Stimulated activated effector memory CD8-positive, alpha-beta T cell treated with anti-CD3 and anti-CD28 coated beads, Interleukin-12 subunit alpha, Interleukin-12 subunit beta, amount 100 ng/mL, for 72 hours (primary cell): ENCODE results near the gene LCN10.
"Not testable (repeated sequence)": the region's sequence is repeated elsewhere in the genome, so short reads cannot be mapped to it uniquely, and the experiment has no call there.

ENCODE experiments used
- ATAC-seq: fragments of 150-1000 bp; cut with Tn5 transposase; 2 replicates; pipeline ENCODE4 v1.10.0; 2021
- DNase-seq, 2 donors: peaks; one replicate each; pipeline ENCODE4 v3.0.0; 2021 to 2022; ENCODE audit warnings: low spot score in 2 of 2
- H3K27ac Mint-ChIP-seq: one replicate; pipeline ENCODE4 v1.8.0; 2022; ENCODE audit warnings: mild to moderate bottlenecking, mixed read lengths
- H3K36me3 Mint-ChIP-seq: one replicate; pipeline ENCODE4 v1.8.0; 2022; ENCODE audit warnings: mild to moderate bottlenecking, mixed read lengths
- H3K4me1 Mint-ChIP-seq: one replicate; pipeline ENCODE4 v1.8.0; 2022; ENCODE audit warnings: mixed read lengths
- H3K4me3 Mint-ChIP-seq: one replicate; pipeline ENCODE4 v1.8.0; 2022; ENCODE audit warnings: mild to moderate bottlenecking, mixed read lengths
- H3K9me3 Mint-ChIP-seq: one replicate; pipeline ENCODE4 v1.8.0; 2022; ENCODE audit warnings: mixed read lengths

LCN10 gene

DNA sequence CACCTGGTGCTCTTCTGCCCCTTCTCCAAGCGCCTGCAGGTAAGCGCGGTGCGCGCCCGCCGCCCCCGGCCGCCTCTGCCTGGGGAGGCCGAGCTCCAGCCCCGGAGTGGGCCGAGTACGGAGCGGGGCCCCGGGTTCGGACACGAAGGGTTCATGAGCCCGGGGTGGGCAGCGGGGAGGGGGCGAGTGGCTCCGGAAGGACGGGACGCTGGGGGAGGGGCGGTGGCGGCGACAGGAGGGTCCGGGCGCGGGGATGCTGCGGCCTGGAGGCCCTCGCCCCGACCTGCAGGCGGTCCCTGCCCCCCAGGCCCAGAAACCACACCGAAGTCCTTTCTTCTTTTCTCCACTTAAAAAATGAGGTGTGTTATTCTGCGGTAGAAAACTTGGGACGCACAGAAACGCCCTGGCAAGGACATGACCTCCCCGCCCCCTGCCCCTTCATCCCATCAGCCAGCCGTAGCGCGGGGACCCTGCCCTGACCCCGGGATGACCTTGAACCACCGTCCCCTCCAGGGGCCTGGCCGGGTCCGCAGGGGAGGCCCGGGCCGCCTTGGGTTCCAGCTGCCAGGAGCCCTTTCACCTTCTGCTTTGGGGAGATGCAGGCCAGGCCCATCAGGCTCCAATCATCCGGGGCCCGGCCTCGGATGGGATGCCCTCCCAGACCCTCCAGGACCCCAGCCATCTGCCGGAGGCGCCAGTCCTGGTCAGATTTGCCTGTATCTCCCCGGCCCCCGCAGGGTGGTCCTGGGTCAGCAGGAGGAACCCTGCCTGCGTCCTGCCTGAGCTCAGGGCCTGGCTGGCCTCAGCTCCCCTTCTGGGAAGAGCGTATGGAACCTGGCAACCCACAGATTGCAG is 29.8 kb downstream of the LCN10 start:
- Mint-ChIP-seq H3K4me1 (peaks cover 5% of the 10 kb centered on the region), H3K4me3 (no peak overlapping the region), H3K27ac (no peak overlapping the region), H3K36me3 (no peaks in the 10 kb centered on the region), H3K9me3 (no peaks in the 10 kb centered on the region)
- no peak for ATAC-seq
- no peak for DNase-seq

DNA sequence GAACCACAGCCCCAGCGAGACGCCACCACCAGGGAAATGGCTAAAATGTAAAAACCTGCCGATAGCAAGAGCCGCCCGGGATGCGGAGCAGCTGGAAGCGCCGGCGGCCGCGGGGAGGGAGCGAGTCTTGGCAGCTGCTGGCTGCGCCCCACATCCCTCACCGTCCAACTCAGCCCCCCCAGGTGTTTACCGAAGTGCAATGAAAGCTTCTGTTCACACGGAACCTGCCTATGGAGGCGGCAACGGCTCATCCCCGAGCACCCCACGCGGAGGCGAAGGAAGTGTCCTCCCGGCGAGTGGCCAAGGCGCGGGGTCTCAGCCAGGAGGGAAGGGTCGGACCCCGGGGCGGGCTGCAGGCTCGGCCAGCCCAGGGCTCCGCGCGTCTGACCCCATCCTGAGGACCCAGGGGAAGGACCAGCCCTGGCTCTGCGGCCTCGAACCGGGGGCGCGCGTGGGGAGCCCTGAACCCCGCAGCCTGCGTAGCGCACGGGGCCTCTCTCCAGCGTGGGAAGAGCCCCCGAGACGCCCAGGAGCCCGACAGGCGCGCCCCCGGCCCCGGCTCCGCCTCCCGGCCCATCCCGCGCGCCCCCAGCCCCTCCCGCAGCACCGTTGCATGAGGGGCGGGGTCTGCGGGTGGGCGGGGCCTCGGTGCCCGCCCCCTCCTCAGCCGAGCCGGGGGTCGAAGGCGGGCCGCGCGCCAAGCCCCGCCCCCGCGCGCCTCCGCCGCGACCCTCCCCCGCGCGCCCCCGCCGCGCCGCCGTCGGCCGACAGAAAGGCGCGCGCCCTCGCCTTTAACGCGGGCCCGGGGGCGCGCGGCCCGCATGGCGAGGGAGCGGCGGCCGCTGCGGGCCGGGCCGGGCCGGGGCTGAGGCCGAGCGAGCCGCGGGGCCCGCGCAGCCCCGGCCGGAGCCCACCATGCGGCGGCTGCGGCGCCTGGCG is 30.7 kb downstream of the LCN10 start, which contains the start of gene DIPK1B:
Gene DIPK1B (plus strand): TSS at position 822 of the 939 bp plus-strand sequence. CDS start 94 bp downstream, at position 916.
- H3K36me3 Mint-ChIP-seq = no peaks in the 10 kb centered on the region
- no peak for ATAC-seq
- no peak within 1 kb of the TSS for H3K27ac Mint-ChIP-seq
- no peak for DNase-seq
- no peaks in the 10 kb centered on the region for H3K9me3 Mint-ChIP-seq
- H3K4me1 Mint-ChIP-seq = peaks cover 5% of the 10 kb centered on the region
- H3K4me3 Mint-ChIP-seq = peak within 1 kb of the TSS; percentile 60

- not testable (repeated sequence) for ATAC-seq, H3K9me3 Mint-ChIP-seq, H3K27ac Mint-ChIP-seq, H3K4me1 Mint-ChIP-seq, DNase-seq, H3K36me3 Mint-ChIP-seq
- peak overlapping the region; percentile 60 for H3K4me3 Mint-ChIP-seq
These were observed 31.5 kb downstream of the LCN10 start for GRCh38 chr9:136711219-136711648.

DNA sequence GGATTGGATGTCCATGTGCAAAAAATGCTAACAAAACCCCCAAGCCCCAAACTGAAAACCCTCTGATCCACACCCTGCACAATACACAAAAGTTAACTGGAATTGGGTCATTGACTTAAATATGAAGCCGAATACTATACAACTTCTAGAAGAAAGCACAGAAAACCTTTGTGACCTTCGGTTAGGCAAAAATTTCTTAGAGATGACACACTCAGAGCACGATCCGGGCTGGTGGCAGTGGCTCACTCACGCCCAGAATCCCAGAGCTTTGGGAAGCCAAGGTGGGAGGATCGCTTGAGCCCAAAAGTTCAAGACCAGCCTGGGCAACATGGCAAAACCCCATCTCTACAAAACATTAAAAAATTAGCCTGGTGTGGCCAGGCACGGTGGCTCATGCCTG is 32.2 kb downstream of the LCN10 start:
- Mint-ChIP-seq H3K4me1 (peaks cover 5% of the 10 kb centered on the region), H3K9me3 (no peaks in the 10 kb centered on the region), H3K4me3 (peak overlapping the region; percentile 60), H3K36me3 (no peaks in the 10 kb centered on the region), H3K27ac (no peak overlapping the region)
- ATAC-seq (no peak), DNase-seq (no peak)

GRCh38 chr9:136709454-136710109 is 33.2 kb downstream of the LCN10 start:
- no peak overlapping the region for H3K27ac Mint-ChIP-seq
- DNase-seq = no peak
- H3K4me3 Mint-ChIP-seq = no peak overlapping the region
- no peaks in the 10 kb centered on the region for H3K36me3 Mint-ChIP-seq
- ATAC-seq = no peak
- H3K9me3 Mint-ChIP-seq = no peaks in the 10 kb centered on the region
- peaks cover 5% of the 10 kb centered on the region for H3K4me1 Mint-ChIP-seq

GRCh38 chr9:136707849-136708517 is 34.8 kb downstream of the LCN10 start:
- DNase-seq = no peak
- Mint-ChIP-seq H3K4me3 (no peak overlapping the region), H3K27ac (no peak overlapping the region), H3K9me3 (no peaks in the 10 kb centered on the region), H3K36me3 (no peaks in the 10 kb centered on the region), H3K4me1 (peaks cover 5% of the 10 kb centered on the region)
- no peak for ATAC-seq

DNA sequence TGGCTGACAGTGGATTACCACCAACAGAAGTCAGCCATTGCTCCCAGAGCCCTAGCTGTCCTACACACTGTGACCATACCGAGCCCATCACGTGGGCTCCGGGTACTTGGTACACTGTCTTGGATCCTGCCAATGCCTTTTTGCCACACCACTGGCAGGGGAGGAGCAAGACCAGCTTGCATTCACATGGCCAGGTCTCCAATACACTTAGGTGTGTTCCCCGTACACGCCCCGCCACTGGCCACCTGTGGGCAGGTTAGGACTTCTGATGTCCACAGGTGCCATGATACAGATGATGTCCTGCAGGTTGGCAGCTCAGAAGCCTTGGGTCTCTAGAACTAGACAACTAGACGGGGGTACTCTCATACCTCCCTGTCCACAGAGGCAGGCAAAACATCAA is 35.7 kb downstream of the LCN10 start:
- no peak for DNase-seq
- no peak overlapping the region for H3K4me3 Mint-ChIP-seq
- no peaks in the 10 kb centered on the region for H3K9me3 Mint-ChIP-seq

DNA sequence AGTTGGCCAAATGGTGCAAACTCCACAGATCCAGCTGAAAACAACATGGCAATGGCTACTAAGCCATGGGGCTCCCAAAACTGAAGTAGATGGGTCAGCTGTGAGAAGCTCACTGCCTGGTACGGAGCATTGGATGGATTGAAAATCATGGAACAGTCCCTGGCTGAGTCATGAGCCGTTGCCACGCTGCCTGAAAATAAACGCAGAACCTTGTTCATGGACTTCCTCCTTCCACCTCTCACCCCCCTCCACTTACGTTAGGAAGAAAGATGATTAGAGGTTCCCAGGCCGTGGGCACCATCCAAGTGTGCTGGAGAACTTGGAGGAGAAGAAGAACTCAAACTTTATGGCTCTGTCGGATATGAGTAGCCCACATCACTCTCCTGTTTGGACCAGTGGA is 37.2 kb downstream of the LCN10 start:
- Mint-ChIP-seq H3K27ac (no peak overlapping the region), H3K9me3 (no peaks in the 10 kb centered on the region), H3K4me3 (no peak overlapping the region), H3K36me3 (no peaks in the 10 kb centered on the region), H3K4me1 (peaks cover 15% of the 10 kb centered on the region)
- DNase-seq (no peak), ATAC-seq (no peak)

More for the DNA sequence above, 35.7 kb downstream of the LCN10 start:
- no peak for ATAC-seq
- Mint-ChIP-seq H3K27ac (no peak overlapping the region), H3K4me1 (peaks cover 6% of the 10 kb centered on the region), H3K36me3 (no peaks in the 10 kb centered on the region)

DNA sequence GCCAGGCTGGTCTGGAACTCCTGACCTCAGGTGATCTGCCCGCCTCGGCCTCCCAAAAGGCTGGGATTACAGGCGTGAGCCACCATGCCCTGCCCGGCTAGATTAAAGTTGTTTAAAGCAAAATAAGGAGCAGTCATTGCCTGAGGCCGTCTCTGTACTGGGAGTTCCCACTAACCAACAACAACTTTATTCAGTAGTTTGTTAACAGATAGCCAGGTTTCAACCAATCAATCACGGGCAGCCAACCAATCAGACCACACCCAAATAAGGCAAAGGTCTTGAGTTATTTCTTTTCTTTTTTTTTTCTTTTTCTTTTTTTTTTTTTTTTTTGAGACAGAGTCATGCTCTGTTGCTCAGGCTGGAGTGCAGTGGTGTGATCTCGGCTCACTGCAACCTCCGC is 38.0 kb downstream of the LCN10 start:
- not testable (repeated sequence) for H3K9me3 Mint-ChIP-seq, H3K27ac Mint-ChIP-seq

GRCh38 chr9:136703276-136703860 is 39.4 kb downstream of the LCN10 start:
- DNase-seq = no peak
- peaks cover 21% of the 10 kb centered on the region for H3K4me1 Mint-ChIP-seq
- no peak for ATAC-seq
- H3K4me3 Mint-ChIP-seq = no peak overlapping the region
- no peaks in the 10 kb centered on the region for H3K9me3 Mint-ChIP-seq
- H3K36me3 Mint-ChIP-seq = no peaks in the 10 kb centered on the region
- H3K27ac Mint-ChIP-seq = no peak overlapping the region

More for the DNA sequence above, 38.0 kb downstream of the LCN10 start:
- not testable (repeated sequence) for DNase-seq, H3K36me3 Mint-ChIP-seq, ATAC-seq, H3K4me3 Mint-ChIP-seq
- peaks cover 21% of the 10 kb centered on the region for H3K4me1 Mint-ChIP-seq

DNA sequence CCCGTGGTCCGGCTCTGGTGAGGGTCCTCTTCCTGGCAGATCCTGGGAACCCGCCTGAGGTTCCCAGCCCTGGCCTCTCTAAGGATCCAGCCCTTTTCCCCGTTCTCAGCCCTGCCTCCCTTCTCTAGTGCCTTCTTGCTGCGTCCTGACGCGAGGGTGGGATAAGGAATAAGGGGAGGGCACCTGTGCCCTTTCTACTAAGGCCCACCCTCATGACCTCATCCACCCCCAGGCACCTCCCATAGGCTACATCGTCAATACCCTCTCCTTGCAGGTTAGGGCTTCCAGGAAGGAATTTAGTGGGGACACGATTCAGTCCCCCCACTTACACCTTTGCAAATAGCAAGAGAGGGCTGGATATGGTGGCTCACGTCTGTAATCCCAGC is 41.1 kb downstream of the LCN10 start:
- ATAC-seq (no peak), DNase-seq (no peak)
- Mint-ChIP-seq H3K4me3 (peak overlapping the region; percentile 72), H3K4me1 (peaks cover 31% of the 10 kb centered on the region), H3K9me3 (no peaks in the 10 kb centered on the region), H3K27ac (peak overlapping the region; percentile 89), H3K36me3 (no peaks in the 10 kb centered on the region)

- Mint-ChIP-seq H3K4me3 (peak overlapping the region; percentile 72), H3K9me3 (no peaks in the 10 kb centered on the region), H3K36me3 (no peaks in the 10 kb centered on the region), H3K27ac (peak overlapping the region; percentile 89), H3K4me1 (peaks cover 37% of the 10 kb centered on the region)
- ATAC-seq = peak; percentile 97
- DNase-seq = peak; percentile 53 to 82
These were observed 41.6 kb downstream of the LCN10 start for GRCh38 chr9:136700959-136701667.

DNA sequence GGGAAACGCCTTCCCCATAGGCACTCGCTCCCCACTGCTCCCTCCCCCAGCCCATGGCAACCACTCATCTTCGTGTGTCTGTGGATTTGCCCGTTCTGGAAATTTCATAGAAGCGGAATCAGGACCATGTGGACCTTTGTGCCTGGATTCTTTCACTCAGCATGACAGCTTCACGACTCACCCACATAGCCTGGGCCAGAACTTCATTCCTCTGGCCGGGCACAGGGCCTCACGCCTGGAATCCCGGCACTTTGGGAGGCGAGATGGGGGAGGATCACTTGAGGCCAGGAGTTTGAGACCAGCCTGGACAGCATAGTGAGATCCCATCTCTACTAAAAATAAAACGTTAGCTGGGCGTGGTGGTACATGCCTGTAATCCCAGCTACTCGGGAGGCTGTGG is 42.4 kb downstream of the LCN10 start:
- ATAC-seq = no peak
- no peaks in the 10 kb centered on the region for H3K9me3 Mint-ChIP-seq
- DNase-seq = no peak
- peak overlapping the region; percentile 72 for H3K4me3 Mint-ChIP-seq
- peaks cover 44% of the 10 kb centered on the region for H3K4me1 Mint-ChIP-seq
- no peak overlapping the region for H3K27ac Mint-ChIP-seq
- H3K36me3 Mint-ChIP-seq = no peaks in the 10 kb centered on the region
